Astrocyte (in vitro differentiated cells and primary cell): ENCODE results near the gene CELF2.

Experiments
- EZH2 ChIP-seq: IDR thresholded peaks from 2 replicates; pipeline ENCODE4 v1.6.1; 2012; ENCODE audit warnings: mild to moderate bottlenecking, low read length, inconsistent platforms; ENCODE audit not compliant: insufficient read depth
- TF ChIP-seq, protein P1 (sequence below): IDR thresholded peaks from 2 replicates; pipeline ENCODE4 v1.5.1; 2011; ENCODE audit warnings: low read depth, mild to moderate bottlenecking, inconsistent platforms, low read length, moderate library complexity; ENCODE audit not compliant: insufficient read depth

DNA sequence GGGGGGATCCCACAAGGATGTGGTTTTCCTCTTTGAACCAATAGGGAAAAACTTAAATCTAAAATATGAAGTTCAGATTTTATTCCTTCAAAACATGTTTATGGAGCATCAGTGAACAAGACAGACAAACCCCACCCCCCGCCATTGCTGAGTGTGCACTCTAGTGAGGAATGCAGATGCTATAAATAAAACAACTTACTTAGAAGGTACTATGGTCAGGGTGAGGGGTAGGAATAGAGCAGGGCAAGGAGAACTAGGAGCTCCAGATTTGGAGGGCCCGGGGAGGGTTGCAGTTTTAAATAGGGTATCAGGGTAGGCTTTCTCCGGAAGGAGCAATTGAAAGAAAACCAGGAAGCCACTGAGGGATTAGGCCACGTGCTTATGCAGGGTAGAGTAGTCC lies 47.9 kb downstream of the CELF2 start:
- TF ChIP-seq, protein P1, sequence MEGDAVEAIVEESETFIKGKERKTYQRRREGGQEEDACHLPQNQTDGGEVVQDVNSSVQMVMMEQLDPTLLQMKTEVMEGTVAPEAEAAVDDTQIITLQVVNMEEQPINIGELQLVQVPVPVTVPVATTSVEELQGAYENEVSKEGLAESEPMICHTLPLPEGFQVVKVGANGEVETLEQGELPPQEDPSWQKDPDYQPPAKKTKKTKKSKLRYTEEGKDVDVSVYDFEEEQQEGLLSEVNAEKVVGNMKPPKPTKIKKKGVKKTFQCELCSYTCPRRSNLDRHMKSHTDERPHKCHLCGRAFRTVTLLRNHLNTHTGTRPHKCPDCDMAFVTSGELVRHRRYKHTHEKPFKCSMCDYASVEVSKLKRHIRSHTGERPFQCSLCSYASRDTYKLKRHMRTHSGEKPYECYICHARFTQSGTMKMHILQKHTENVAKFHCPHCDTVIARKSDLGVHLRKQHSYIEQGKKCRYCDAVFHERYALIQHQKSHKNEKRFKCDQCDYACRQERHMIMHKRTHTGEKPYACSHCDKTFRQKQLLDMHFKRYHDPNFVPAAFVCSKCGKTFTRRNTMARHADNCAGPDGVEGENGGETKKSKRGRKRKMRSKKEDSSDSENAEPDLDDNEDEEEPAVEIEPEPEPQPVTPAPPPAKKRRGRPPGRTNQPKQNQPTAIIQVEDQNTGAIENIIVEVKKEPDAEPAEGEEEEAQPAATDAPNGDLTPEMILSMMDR = no peak
- TF ChIP-seq EZH2 = no peak
